AG04450 (cell line): ENCODE data around the gene SUN2. TPM values are rescaled to one million over a fixed set of nuclear protein-coding genes. Genes with fewer than 3 reads are reported as not detected.

Experiments used
- CTCF ChIA-PET: fragments of 300-600, 350-600 bp; formaldehyde crosslinking; extraction: SDS; loops from one replicate; lab custom pipeline; 2022; ENCODE audit warnings: antibody characterized with exemption, inconsistent platforms; lab: Charles Lee
- POLR2A ChIA-PET: fragments of 350-600 bp; formaldehyde crosslinking; extraction: SDS; loops from one replicate; lab custom pipeline; 2021; ENCODE audit warnings: antibody characterized with exemption, inconsistent platforms; lab: Yijun Ruan, JAX
- DNase-seq: peaks from one replicate; pipeline ENCODE4 v3.0.0-alpha.2; 2011; ENCODE audit warnings: low read depth, low spot score
- H3K27ac ChIP-seq: one replicate; pipeline ENCODE4 v1.5.1; 2012; ENCODE audit warnings: low read depth, low read length, control low read depth
- H3K27me3 ChIP-seq: one replicate; pipeline ENCODE4 v1.6.0; 2012; ENCODE audit warnings: low read length; ENCODE audit not compliant: control insufficient read depth, insufficient read depth
- H3K4me3 ChIP-seq: 2 replicates; pipeline ENCODE4 v1.5.1; 2011; ENCODE audit warnings: mild to moderate bottlenecking, low read depth, low read length, control low read depth
- H3K9me3 ChIP-seq: 2 replicates; pipeline ENCODE4 v1.5.1; 2012; ENCODE audit warnings: low read length; ENCODE audit not compliant: control insufficient read depth, insufficient read depth
- polyA plus RNA-seq: library from polyadenylated mRNA; depleted of rRNA; stranded (reverse); fragments of >200 nt; gene quantifications from 2 replicates; pipeline ENCODE4 v1.2.3, GENCODE V29; 2011
- TF ChIP-seq, protein P1 (sequence below): IDR thresholded peaks from 2 replicates; pipeline ENCODE4 v1.5.1; 2011; ENCODE audit warnings: low read depth, low read length, control low read depth, inconsistent platforms

The SUN2 gene
- polyA plus RNA-seq, 1 experiment: 24.5 TPM

DNA sequence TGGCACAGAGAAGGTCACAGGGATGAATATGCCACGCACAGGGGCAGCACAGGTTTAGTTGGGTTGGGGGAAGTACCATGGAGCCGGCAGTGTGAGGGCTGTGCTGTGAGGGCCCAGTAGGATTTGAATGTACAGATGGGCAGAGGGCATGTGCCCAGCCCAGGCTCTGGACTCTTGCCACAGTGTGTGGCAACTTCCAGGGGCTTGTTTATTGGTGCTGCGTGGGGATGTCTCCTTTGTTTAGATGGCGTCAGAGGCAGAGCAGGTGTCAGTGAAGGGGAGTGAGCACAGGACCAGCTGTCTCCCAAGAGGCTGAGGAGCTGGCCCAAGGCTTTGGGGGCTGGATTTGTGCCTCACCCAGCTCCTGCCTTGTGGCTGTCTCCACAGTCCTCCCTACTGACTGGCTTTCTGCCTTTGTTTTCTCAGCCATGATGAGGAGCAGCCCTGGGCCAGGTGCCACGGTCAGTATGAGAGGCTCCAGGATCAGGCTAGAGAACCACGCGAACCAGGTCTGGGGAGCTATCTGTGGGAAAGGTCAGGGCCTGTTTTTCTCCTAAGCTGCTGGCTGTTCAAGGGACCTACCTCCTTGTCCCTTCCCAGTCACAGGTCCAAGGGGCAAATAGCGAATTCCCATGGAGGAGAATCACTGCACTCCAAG, 21.9 kb downstream of the SUN2 start:
- ChIA-PET CTCF (interaction anchor here (1.1 to 2.9 kb wide), 4 partner anchors 9 to 35 kb away, joined by 3 to 19 read pairs (median 4); no protein-coding TSS in a partner anchor), POLR2A (interaction anchor here (0.9 to 1.3 kb wide), 2 partner anchors 15 to 28 kb away, joined by 3 to 4 read pairs; partner anchors contain the start of gene GTPBP1)
- DNase-seq: peak; percentile 32
- H3K9me3 ChIP-seq: no peaks in the 10 kb centered on the region; the same call in 1 of the 2 replicates
- H3K27ac ChIP-seq: peak overlapping the region; percentile 74
- H3K4me3 ChIP-seq: no peak overlapping the region
- TF ChIP-seq, protein P1, sequence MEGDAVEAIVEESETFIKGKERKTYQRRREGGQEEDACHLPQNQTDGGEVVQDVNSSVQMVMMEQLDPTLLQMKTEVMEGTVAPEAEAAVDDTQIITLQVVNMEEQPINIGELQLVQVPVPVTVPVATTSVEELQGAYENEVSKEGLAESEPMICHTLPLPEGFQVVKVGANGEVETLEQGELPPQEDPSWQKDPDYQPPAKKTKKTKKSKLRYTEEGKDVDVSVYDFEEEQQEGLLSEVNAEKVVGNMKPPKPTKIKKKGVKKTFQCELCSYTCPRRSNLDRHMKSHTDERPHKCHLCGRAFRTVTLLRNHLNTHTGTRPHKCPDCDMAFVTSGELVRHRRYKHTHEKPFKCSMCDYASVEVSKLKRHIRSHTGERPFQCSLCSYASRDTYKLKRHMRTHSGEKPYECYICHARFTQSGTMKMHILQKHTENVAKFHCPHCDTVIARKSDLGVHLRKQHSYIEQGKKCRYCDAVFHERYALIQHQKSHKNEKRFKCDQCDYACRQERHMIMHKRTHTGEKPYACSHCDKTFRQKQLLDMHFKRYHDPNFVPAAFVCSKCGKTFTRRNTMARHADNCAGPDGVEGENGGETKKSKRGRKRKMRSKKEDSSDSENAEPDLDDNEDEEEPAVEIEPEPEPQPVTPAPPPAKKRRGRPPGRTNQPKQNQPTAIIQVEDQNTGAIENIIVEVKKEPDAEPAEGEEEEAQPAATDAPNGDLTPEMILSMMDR: no peak
- H3K27me3 ChIP-seq: no peaks in the 10 kb centered on the region

DNA sequence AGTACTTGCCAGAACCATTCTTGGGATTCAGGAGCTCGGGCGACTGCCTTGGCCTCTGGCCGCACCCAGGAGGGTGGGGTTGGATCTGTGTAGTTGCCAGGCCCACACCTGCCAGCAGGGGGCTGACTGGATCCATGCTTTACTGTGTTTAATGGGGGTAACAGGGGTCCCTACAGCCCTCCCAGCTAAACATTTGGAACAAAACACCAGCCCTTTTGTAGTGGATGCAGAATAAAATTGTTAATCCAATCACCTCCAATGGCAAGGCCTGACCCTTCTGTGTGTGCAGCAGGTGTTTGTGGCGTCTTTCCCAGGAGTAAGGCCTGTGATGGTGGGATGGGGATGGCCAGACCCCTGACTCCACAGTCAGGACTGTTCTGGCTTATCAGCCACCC, 22.5 kb downstream of the SUN2 start:
- no peak for DNase-seq
- no peaks in the 10 kb centered on the region for H3K27me3 ChIP-seq

DNA sequence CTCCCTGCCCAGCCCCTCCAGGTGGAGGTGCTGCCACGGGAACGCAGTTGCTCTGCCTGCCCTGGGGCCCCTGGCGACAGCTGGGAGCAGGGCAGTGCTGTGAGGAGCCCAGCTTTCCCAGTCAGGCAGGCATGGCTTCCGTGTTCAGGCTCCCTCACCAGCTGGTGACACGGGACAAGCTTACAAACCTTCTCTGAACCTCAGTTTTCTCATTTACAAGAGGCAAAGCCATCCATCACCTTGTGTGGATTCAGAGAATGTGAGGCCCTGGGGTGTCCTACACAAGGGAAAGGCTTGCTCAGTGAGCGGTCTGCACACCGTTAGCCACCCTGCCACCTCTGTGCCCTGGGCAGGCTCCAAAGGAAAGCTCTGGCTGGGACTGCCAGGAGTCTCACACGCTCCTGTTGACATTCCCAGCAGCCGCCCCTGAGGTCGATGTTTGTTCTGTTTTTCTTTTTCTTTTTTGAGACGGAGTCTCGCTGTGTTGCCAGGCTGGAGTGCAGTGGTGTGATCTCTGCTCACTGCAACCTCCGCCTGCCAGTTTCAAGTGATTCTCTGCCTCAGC, 23.5 kb downstream of the SUN2 start:
- H3K4me3 ChIP-seq: no peak overlapping the region
- ChIA-PET POLR2A (interaction anchor here (0.5 to 0.7 kb wide), 2 partner anchors 28 to 29 kb away, joined by 3 to 5 read pairs; no protein-coding TSS in a partner anchor), CTCF (interaction anchor here (0.9 to 1.3 kb wide), 2 partner anchors 11 to 13 kb away, joined by 3 to 4 read pairs; no protein-coding TSS in a partner anchor)
- H3K27me3 ChIP-seq: no peaks in the 10 kb centered on the region
- TF ChIP-seq, protein P1: no peak
- peak overlapping the region; percentile 21 for H3K27ac ChIP-seq
- no peaks in the 10 kb centered on the region; the same call in 1 of the 2 replicates for H3K9me3 ChIP-seq
- no peak for DNase-seq

More for the DNA sequence above, 22.5 kb downstream of the SUN2 start:
- Histone ChIP-seq H3K9me3 (no peaks in the 10 kb centered on the region; the same call in 1 of the 2 replicates), H3K4me3 (no peak overlapping the region), H3K27ac (peak overlapping the region; percentile 31)
- CTCF ChIA-PET: interaction anchor here (0.9 to 2.9 kb wide), 5 partner anchors 9 to 36 kb away, joined by 3 to 19 read pairs (median 3); no protein-coding TSS in a partner anchor
- TF ChIP-seq, protein P1: peak; percentile 76
- POLR2A ChIA-PET: interaction anchor here (0.9 to 1.3 kb wide), 2 partner anchors 14 to 28 kb away, joined by 3 to 4 read pairs; partner anchors contain the start of gene GTPBP1

DNA sequence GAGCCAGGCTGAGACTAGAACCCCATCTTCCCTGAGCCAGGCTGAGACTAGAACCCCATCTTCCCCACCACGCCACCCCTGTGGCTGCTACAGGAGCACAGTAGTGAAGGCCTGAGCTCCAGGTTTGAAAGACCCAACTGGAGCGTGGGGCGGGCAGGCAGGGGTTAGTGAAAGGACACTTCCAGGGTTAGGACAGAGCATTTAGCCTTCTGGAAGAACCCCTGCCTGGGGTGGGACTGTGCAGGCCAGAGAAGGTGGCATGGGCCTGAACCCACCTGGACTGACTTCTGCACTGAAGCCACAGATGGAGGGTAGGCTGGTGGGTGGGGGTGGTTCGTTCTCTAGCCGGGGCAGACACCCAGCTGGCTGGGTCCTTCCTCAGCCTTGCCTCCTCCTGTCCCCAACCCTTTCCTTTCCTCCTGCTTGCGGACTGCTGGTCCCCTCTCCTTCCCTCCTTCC, 24.1 kb downstream of the SUN2 start:
- Histone ChIP-seq H3K9me3 (no peaks in the 10 kb centered on the region; the same call in 1 of the 2 replicates), H3K4me3 (no peak overlapping the region), H3K27ac (no peak overlapping the region), H3K27me3 (no peaks in the 10 kb centered on the region)
- TF ChIP-seq, protein P1: no peak
- no peak for DNase-seq
- POLR2A ChIA-PET: interaction anchor here (0.7 kb wide), 2 partner anchors 9 to 30 kb away, joined by 3 to 5 read pairs; no protein-coding TSS in a partner anchor
- CTCF ChIA-PET: interaction anchor here (0.7 kb wide), 1 partner anchor 36 kb away, joined by 3 read pairs; no protein-coding TSS in a partner anchor
